ENCODE data around the gene FFAR1. TPM values are rescaled to one million over a fixed set of nuclear protein-coding genes. Genes with fewer than 3 reads are reported as not detected.

Gene FFAR1
- polyA plus RNA-seq, 3 donors, result 0.04 TPM; not detected in 2

GRCh38 chr19:35397064-35397463, 49.4 kb downstream of the FFAR1 start:
- TF ChIP-seq, protein P1, sequence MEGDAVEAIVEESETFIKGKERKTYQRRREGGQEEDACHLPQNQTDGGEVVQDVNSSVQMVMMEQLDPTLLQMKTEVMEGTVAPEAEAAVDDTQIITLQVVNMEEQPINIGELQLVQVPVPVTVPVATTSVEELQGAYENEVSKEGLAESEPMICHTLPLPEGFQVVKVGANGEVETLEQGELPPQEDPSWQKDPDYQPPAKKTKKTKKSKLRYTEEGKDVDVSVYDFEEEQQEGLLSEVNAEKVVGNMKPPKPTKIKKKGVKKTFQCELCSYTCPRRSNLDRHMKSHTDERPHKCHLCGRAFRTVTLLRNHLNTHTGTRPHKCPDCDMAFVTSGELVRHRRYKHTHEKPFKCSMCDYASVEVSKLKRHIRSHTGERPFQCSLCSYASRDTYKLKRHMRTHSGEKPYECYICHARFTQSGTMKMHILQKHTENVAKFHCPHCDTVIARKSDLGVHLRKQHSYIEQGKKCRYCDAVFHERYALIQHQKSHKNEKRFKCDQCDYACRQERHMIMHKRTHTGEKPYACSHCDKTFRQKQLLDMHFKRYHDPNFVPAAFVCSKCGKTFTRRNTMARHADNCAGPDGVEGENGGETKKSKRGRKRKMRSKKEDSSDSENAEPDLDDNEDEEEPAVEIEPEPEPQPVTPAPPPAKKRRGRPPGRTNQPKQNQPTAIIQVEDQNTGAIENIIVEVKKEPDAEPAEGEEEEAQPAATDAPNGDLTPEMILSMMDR (IDR thresholded peaks at IDR 0.05), result no peak
- Histone ChIP-seq H3K4me3 (replicated peaks in 1 of 3; ENCODE audit: low read depth in 2 of 3, low read length in 3 of 3) (no peak overlapping the region), H3K4me1 (ENCODE audit: control insufficient read depth in 1 of 2, insufficient read depth in 2 of 2, low read length in 2 of 2) (peaks cover 14 to 25% of the 10 kb centered on the region in 2 donors), H3K27ac (ENCODE audit: low read depth in 1 of 2, low read length in 2 of 2) (no peak overlapping the region), H4K20me1 (ENCODE audit: insufficient read depth, low read length) (no peaks in the 10 kb centered on the region), H3K4me2 (replicated peaks; ENCODE audit: extremely low read depth, low read length, poor library complexity, severe bottlenecking) (no peak overlapping the region), H2AFZ (ENCODE audit: insufficient read depth, low read depth, low read length, poor library complexity, severe bottlenecking) (no peak overlapping the region), H3K9ac (ENCODE audit: insufficient read depth, low read length, poor library complexity, severe bottlenecking) (no peak overlapping the region), H3K36me3 (replicated peaks in 1 of 2; ENCODE audit: control insufficient read depth in 1 of 2, insufficient read depth in 2 of 2, low read length in 2 of 2) (no peaks in the 10 kb centered on the region), H3K9me3 (replicated peaks in 1 of 2; ENCODE audit: control insufficient read depth in 1 of 2, insufficient read depth in 1 of 2, low read length in 2 of 2) (no peaks in the 10 kb centered on the region), H3K79me2 (ENCODE audit: insufficient read depth, low read length) (no peaks in the 10 kb centered on the region), H3K27me3 (ENCODE audit: control insufficient read depth in 2 of 2, insufficient read depth in 2 of 2, low read length in 2 of 2) (no peaks in the 10 kb centered on the region)
- intact Hi-C loops (cut with micrococcal nuclease), result no loop called here
- peaks cover 3 to 7% (median 4%) of the 10 kb centered on the region in 3 donors for H3K27me3 Mint-ChIP-seq (ENCODE audit: low read depth in 3 of 3)
- WGBS (ENCODE audit: insufficient coverage), result 92% methylated on average over 5 of the region's 6 CpGs
- H3K4me1 Mint-ChIP-seq, result peaks cover 23% of the 10 kb centered on the region
- H3K36me3 Mint-ChIP-seq, result no peaks in the 10 kb centered on the region
- H3K27ac Mint-ChIP-seq, result peak overlapping the region in 1 of 7 donors; percentile 31
- H3K4me3 Mint-ChIP-seq, result no peak overlapping the region
- H3K9me3 Mint-ChIP-seq, result no peaks in the 10 kb centered on the region
- DNase-seq, result no peak

Other genes with a start within 250 kb of the FFAR1 start
- not detected for gene FXYD3, start 232.1 kb upstream of the FFAR1 start, polyA plus RNA-seq
- 1 to 10 TPM in 1 of 3 donors, not detected in 2; 1.1 TPM for gene LGI4, start 212.8 kb upstream of the FFAR1 start, polyA plus RNA-seq
- gene FXYD1, start 209.1 kb upstream of the FFAR1 start, polyA plus RNA-seq, result under 1 TPM in 2 of 3 donors, not detected in 1; 0.25 to 0.74 TPM
- under 1 TPM in 1 of 3 donors, not detected in 2; 0.16 TPM for gene FXYD7, start 204.6 kb upstream of the FFAR1 start, polyA plus RNA-seq
- 100 to 1,000 TPM; 204 to 673 (median 312) TPM for gene FXYD5, start 193.2 kb upstream of the FFAR1 start, polyA plus RNA-seq
- gene FAM187B, start 119.2 kb upstream of the FFAR1 start, polyA plus RNA-seq, result not detected
- gene LSR, start 98.9 kb upstream of the FFAR1 start, polyA plus RNA-seq, result under 1 TPM in 2 of 3 donors, not detected in 1; 0.08 to 0.17 TPM
- gene USF2, start 78.9 kb upstream of the FFAR1 start, polyA plus RNA-seq, result 100 to 1,000 TPM in 1 of 3 donors, 1 to 10 TPM in 2; 2.7 to 248 (median 5.0) TPM
- under 1 TPM in 1 of 3 donors, not detected in 2; 0.25 TPM for gene HAMP, start 65.4 kb upstream of the FFAR1 start, polyA plus RNA-seq
- gene MAG, start 55.7 kb upstream of the FFAR1 start, polyA plus RNA-seq, result not detected
- 1 to 10 TPM in 1 of 3 donors, under 1 TPM in 2; 0.24 to 4.8 (median 0.88) TPM for gene CD22, start 18.7 kb upstream of the FFAR1 start, polyA plus RNA-seq
- 10 to 100 TPM in 1 of 3 donors, 1 to 10 TPM in 2; 1.2 to 17.9 (median 1.2) TPM for gene FFAR3, start 10.6 kb downstream of the FFAR1 start, polyA plus RNA-seq
- 1 to 10 TPM in 1 of 3 donors, under 1 TPM in 1, not detected in 1; 0.17 to 2.9 TPM for gene GPR42, start 23.2 kb downstream of the FFAR1 start, polyA plus RNA-seq
- 10 to 100 TPM in 2 of 3 donors, 1 to 10 TPM in 1; 5.7 to 38.7 (median 10.8) TPM for gene FFAR2, start 100.4 kb downstream of the FFAR1 start, polyA plus RNA-seq
- not detected for gene KRTDAP, start 142.6 kb downstream of the FFAR1 start, polyA plus RNA-seq
- not detected for gene DMKN, start 165.7 kb downstream of the FFAR1 start, polyA plus RNA-seq
- not detected for gene SBSN, start 180.4 kb downstream of the FFAR1 start, polyA plus RNA-seq
- not detected for gene GAPDHS, start 185.6 kb downstream of the FFAR1 start, polyA plus RNA-seq
- 100 to 1,000 TPM in 2 of 3 donors, 10 to 100 TPM in 1; 75.5 to 165 (median 165) TPM for gene TMEM147, start 197.7 kb downstream of the FFAR1 start, polyA plus RNA-seq
- not detected for gene ATP4A, start 215.8 kb downstream of the FFAR1 start, polyA plus RNA-seq
- gene PMIS2, start 238.3 kb downstream of the FFAR1 start, polyA plus RNA-seq, result not detected